Measurements from ENCODE around the gene USP8. TPM values are rescaled to one million over a fixed set of nuclear protein-coding genes. Genes with fewer than 3 reads are reported as not detected.

USP8 gene
- total RNA-seq, 4 donors from 2014 or later: 37.6 to 170 (median 85.6) TPM

DNA sequence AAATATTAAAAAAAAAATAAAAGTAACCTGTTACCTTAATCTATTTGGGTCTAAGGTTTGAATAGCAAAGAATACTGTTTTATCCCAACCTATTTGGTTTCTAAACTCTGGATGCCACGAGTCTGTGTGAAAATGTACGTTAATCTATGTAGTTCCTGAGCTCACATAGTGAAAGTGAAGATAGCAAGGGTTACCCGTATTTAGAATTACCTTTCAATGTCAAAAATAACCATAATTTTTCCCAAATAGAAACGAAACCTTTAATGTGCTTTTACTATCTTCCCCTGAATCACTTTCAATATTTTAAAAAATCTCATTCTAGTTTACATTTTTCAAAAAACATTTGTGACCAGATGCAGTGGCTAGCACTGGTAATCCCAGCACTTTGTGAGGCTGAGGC lies 128.0 kb downstream of the USP8 start:
- Histone ChIP-seq H3K4me3 (no peak overlapping the region), H3K36me3 (no peaks in the 10 kb centered on the region), H3K27ac (no peak overlapping the region), H3K4me1 (no peaks in the 10 kb centered on the region), H3K27me3 (no peaks in the 10 kb centered on the region), H3K9me3 (no peaks in the 10 kb centered on the region)
- intact Hi-C loops (cut with DNase I; ENCODE audit: low total_unique reads): no loop called here
- DNase-seq: no peak
- TF ChIP-seq CTCF (IDR thresholded peaks at IDR 0.05) (no peak), POLR2A (IDR thresholded peaks at IDR 0.05) (no peak)

DNA sequence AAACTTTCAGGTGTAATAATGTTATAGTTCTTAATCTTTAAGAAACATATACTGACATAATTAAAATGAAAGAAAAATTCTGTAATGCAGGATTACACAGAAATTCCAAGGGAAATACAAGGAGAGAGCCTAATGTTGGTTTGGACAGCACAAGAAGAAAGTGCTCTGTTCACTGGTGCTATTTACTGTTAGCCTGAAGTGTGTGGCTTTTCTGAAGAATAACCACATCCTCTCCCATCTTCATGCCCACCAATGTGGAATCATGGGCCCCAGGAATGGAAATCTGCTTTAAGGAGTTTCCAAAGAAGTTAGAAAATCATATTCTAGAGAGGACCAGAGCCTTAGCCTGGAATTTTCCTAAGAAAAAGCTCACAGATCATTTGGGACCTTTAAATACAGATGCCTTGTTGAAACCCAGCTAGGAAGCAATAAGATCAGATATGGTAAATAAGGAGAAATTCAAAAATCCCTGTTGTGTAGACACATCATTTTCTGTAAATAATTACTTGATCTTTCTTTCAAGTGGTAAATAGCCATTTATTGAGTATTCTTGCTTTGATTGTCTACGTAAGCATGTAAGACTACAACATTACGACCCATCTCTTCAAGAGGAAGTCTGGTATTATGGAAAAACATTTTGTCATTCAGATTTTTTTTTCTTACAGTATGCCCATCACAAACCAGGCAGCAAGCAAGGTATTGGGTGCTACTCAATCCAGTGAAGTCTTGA lies 132.6 kb downstream of the USP8 start:
- intact Hi-C loops (cut with DNase I; ENCODE audit: low total_unique reads): no loop called here
- Histone ChIP-seq H3K4me3 (no peak overlapping the region), H3K4me1 (no peaks in the 10 kb centered on the region), H3K27ac (no peak overlapping the region), H3K9me3 (no peaks in the 10 kb centered on the region), H3K27me3 (no peaks in the 10 kb centered on the region), H3K36me3 (no peaks in the 10 kb centered on the region)
- TF ChIP-seq CTCF (IDR thresholded peaks at IDR 0.05) (no peak), POLR2A (IDR thresholded peaks at IDR 0.05) (no peak)
- no peak for DNase-seq

- Histone ChIP-seq H3K36me3 (no peaks in the 10 kb centered on the region), H3K4me1 (no peaks in the 10 kb centered on the region), H3K9me3 (no peaks in the 10 kb centered on the region), H3K27me3 (no peaks in the 10 kb centered on the region), H3K4me3 (no peak overlapping the region), H3K27ac (no peak overlapping the region)
- no peak for DNase-seq
- TF ChIP-seq POLR2A (IDR thresholded peaks at IDR 0.05) (no peak), CTCF (IDR thresholded peaks at IDR 0.05) (no peak)
- intact Hi-C loops (cut with DNase I; ENCODE audit: low total_unique reads): no loop called here
Measured at GRCh38 chr15:50558012-50558411, 133.8 kb downstream of the USP8 start.

DNA sequence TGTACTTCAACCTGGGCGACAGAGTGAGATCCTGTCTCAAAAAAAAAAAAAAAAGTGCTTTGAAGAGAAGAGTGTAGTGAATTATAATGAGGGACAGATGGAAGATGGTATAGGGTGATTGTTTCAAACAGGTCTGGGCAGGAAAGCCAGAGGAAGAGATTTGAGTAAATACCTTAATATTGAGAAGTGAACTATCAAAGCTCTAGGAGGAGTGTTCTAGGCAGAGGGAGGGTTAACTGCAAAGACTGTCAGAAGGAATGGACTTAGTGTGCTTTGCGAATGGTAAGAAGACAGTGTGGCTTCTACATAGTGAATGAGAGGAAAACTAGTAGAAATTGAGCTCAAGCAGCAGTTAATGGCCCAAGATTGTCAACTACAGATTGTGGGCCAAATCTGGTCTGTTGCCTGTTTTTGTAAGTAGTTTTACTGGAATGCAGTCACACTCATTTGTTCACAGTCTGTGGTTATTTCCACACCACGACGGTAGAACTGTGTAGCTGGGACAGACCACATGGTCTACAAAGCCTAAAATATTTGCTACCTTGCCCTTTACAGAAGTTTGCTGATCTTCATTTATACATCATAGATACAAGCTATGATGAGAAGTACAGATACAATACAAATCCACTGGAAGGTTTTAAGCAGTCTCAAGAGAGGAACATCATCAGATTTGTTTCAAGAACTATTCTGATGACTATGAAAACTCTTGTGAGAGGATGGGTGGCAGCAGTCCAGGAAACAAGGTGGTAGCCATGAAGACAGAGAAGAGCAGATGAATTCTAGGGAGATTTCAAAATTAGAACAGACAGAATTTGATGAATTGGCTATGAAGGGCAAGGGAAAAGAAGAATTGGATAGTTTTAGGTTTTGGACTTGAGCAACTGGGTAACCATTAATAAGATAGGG lies 138.8 kb downstream of the USP8 start:
- no peak for TF ChIP-seq POLR2A (IDR thresholded peaks at IDR 0.05)
- TF ChIP-seq CTCF (IDR thresholded peaks at IDR 0.05): no peak
- DNase-seq: no peak
- intact Hi-C loops (cut with DNase I; ENCODE audit: low total_unique reads): no loop called here

GRCh38 chr15:50563756-50564155 lies 139.6 kb downstream of the USP8 start:
- no peak overlapping the region for H3K27ac ChIP-seq
- TF ChIP-seq CTCF (IDR thresholded peaks at IDR 0.05): no peak
- no peak for TF ChIP-seq POLR2A (IDR thresholded peaks at IDR 0.05)
- H3K36me3 ChIP-seq: no peaks in the 10 kb centered on the region

More for the DNA sequence above, 138.8 kb downstream of the USP8 start:
- no peaks in the 10 kb centered on the region for H3K27me3 ChIP-seq
- H3K36me3 ChIP-seq: no peaks in the 10 kb centered on the region
- H3K27ac ChIP-seq: no peak overlapping the region
- no peaks in the 10 kb centered on the region for H3K4me1 ChIP-seq
- H3K9me3 ChIP-seq: no peaks in the 10 kb centered on the region
- H3K4me3 ChIP-seq: no peak overlapping the region

More at GRCh38 chr15:50563756-50564155, 139.6 kb downstream of the USP8 start:
- Histone ChIP-seq H3K9me3 (no peaks in the 10 kb centered on the region), H3K27me3 (no peaks in the 10 kb centered on the region), H3K4me1 (no peaks in the 10 kb centered on the region), H3K4me3 (no peak overlapping the region)
- intact Hi-C loops (cut with DNase I; ENCODE audit: low total_unique reads): no loop called here
- no peak for DNase-seq
